ENCODE results near the gene ZFYVE1. TPM values are rescaled to one million over a fixed set of nuclear protein-coding genes. Genes with fewer than 3 reads are reported as not detected.

The ZFYVE1 gene
- total and polyA plus RNA-seq, 2 experiments from 2014 or later = 15.3 TPM

GRCh38 chr14:72974661-72975060 lies 52.2 kb downstream of the ZFYVE1 start:
- H3K9me3 ChIP-seq (ENCODE audit: low read depth) = no peaks in the 10 kb centered on the region
- H3K27me3 ChIP-seq = no peaks in the 10 kb centered on the region
- no peak for DNase-seq (ENCODE audit: low spot score)
- TF ChIP-seq CTCF (IDR thresholded peaks at IDR 0.05; ENCODE audit: poor library complexity) = no peak
- no peak for TF ChIP-seq EZH2 (IDR thresholded peaks at IDR 0.05; ENCODE audit: borderline replicate concordance)
- no peak overlapping the region for H2AFZ ChIP-seq
- H3K4me1 ChIP-seq (ENCODE audit: insufficient read depth) = no peaks in the 10 kb centered on the region
- no peak overlapping the region for H3K4me3 ChIP-seq
- H4K20me1 ChIP-seq (ENCODE audit: insufficient read depth, poor library complexity, severe bottlenecking) = no peaks in the 10 kb centered on the region
- 97% methylated on average over 12 of the region's 12 CpGs for WGBS (ENCODE audit: low lambda C conversion rate, missing lambda C conversion rate)
- H3K36me3 ChIP-seq (replicated peaks; ENCODE audit: insufficient read depth, low read depth) = no peaks in the 10 kb centered on the region
- H3K9me2 ChIP-seq (replicated peaks; ENCODE audit: insufficient read depth) = no peaks in the 10 kb centered on the region
- no peak overlapping the region for H3K27ac ChIP-seq
- no peak overlapping the region for H3K4me2 ChIP-seq
- no peaks in the 10 kb centered on the region for H3K79me2 ChIP-seq

GRCh38 chr14:72970824-72971434 lies 56.0 kb downstream of the ZFYVE1 start:
- no peaks in the 10 kb centered on the region for H3K79me2 ChIP-seq
- H3K4me1 ChIP-seq (ENCODE audit: insufficient read depth) = no peaks in the 10 kb centered on the region
- no peak for TF ChIP-seq EZH2phosphoT487 (IDR thresholded peaks at IDR 0.05; ENCODE audit: low read depth, severe bottlenecking, unreplicated experiment)
- no peak for TF ChIP-seq EZH2 (IDR thresholded peaks at IDR 0.05; ENCODE audit: borderline replicate concordance)
- no peak for TF ChIP-seq CTCF (IDR thresholded peaks at IDR 0.05; ENCODE audit: poor library complexity)
- no peaks in the 10 kb centered on the region for H3K36me3 ChIP-seq (replicated peaks; ENCODE audit: insufficient read depth, low read depth)
- no peaks in the 10 kb centered on the region for H4K20me1 ChIP-seq (ENCODE audit: insufficient read depth, poor library complexity, severe bottlenecking)
- no peaks in the 10 kb centered on the region for H3K27me3 ChIP-seq
- no peak overlapping the region for H3K4me3 ChIP-seq
- H3K27ac ChIP-seq = no peak overlapping the region
- no peak for DNase-seq (ENCODE audit: low spot score)
- H3K9me2 ChIP-seq (replicated peaks; ENCODE audit: insufficient read depth) = no peaks in the 10 kb centered on the region
- H3K4me2 ChIP-seq = no peak overlapping the region
- 93% methylated on average over 20 of the region's 20 CpGs for WGBS (ENCODE audit: low lambda C conversion rate, missing lambda C conversion rate)
- H2AFZ ChIP-seq = no peak overlapping the region
- H3K9me3 ChIP-seq (ENCODE audit: low read depth) = no peaks in the 10 kb centered on the region

GRCh38 chr14:72970058-72970630 lies 56.8 kb downstream of the ZFYVE1 start:
- H3K79me2 ChIP-seq = no peaks in the 10 kb centered on the region

More at GRCh38 chr14:72970058-72970630, 56.8 kb downstream of the ZFYVE1 start:
- Histone ChIP-seq H3K27ac (no peak overlapping the region), H3K27me3 (no peaks in the 10 kb centered on the region), H4K20me1 (ENCODE audit: insufficient read depth, poor library complexity, severe bottlenecking) (no peaks in the 10 kb centered on the region), H3K4me2 (no peak overlapping the region), H3K4me3 (no peak overlapping the region), H3K9me2 (replicated peaks; ENCODE audit: insufficient read depth) (no peaks in the 10 kb centered on the region), H3K36me3 (replicated peaks; ENCODE audit: insufficient read depth, low read depth) (no peaks in the 10 kb centered on the region), H3K9me3 (ENCODE audit: low read depth) (no peaks in the 10 kb centered on the region), H2AFZ (no peak overlapping the region), H3K4me1 (ENCODE audit: insufficient read depth) (no peaks in the 10 kb centered on the region)
- TF ChIP-seq EZH2phosphoT487 (IDR thresholded peaks at IDR 0.05; ENCODE audit: low read depth, severe bottlenecking, unreplicated experiment) (no peak), EZH2 (IDR thresholded peaks at IDR 0.05; ENCODE audit: borderline replicate concordance) (no peak), CTCF (IDR thresholded peaks at IDR 0.05; ENCODE audit: poor library complexity) (no peak)
- no peak for DNase-seq (ENCODE audit: low spot score)
- WGBS (ENCODE audit: low lambda C conversion rate, missing lambda C conversion rate) = 89% methylated on average over 17 of the region's 17 CpGs
